NCI-H146 (cell line): ENCODE data around the gene GALNT13.
A peak's percentile ranks its signal among the peaks of the same experiment; 100 is the strongest.

Source experiments
- DNase-seq: peaks from one replicate; lab custom pipeline; 2025; lab: John Stamatoyannopoulos, UW

GALNT13 gene

DNA sequence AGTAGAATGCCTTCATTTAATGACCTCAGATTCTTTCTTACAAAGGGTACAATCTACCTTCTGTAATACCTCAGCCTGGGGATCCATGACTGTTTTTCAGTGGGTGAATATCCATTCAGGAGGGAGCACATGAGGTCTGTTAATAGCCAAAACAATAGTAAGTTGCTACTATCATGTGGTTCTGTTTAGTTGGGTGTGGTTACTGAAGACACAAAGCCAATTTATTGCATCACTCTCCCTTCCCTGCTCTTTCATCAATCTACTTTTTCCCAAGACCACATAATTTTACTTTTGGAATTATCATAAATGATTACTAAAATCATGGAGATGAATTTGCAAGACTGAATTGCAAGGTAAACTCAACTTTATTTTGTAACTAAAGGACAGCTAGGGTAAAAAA is 254.2 kb downstream of the GALNT13 start:
- no peak for DNase-seq

GRCh38 chr2:154130821-154131220 is 259.1 kb downstream of the GALNT13 start:
- no peak for DNase-seq

GRCh38 chr2:154132827-154133226 is 261.1 kb downstream of the GALNT13 start:
- DNase-seq = no peak

- DNase-seq = no peak
These were observed 262.1 kb downstream of the GALNT13 start for GRCh38 chr2:154133823-154134222.

- no peak for DNase-seq
These were observed 268.7 kb downstream of the GALNT13 start for GRCh38 chr2:154140249-154141025.

GRCh38 chr2:154142480-154142879 is 270.8 kb downstream of the GALNT13 start:
- DNase-seq = no peak

GRCh38 chr2:154143105-154143504 is 271.4 kb downstream of the GALNT13 start:
- no peak for DNase-seq

DNA sequence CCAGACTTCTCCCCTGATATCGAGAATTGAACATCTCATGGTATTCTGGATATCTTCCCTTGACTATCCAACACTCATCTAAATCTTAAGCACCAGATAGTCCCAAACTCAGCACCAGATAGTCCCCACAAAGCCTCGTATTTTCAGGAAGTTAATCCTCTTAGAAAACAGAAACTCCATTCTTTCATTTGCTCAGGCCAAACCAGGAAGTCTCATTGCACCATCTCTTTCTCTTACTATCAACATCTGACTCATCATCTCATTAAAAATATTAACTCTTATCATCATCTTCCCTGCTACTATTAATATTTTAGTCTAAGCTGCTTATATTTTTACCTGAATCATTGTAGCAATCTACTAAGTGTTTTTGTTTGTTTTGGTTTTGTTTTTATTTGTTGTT is 286.4 kb downstream of the GALNT13 start:
- DNase-seq = no peak

DNA sequence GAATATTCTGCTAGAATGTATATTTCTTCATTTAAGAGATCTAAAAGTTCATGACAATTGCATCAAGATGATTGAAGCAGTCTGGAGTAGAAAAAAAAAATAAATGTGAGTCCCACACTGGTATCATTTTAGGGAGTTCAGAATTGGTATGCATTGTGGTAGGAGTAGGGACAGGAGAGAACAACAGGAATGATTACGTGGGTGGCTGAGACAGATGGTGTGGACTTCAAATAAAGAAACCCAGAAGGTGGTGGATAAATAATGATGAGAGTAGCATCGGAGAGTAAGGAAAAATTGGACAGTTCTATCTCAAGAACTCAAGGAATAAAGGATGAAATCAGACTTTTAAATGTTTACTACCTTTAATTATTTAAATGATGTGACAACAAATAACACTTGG is 289.6 kb downstream of the GALNT13 start:
- DNase-seq = no peak

DNA sequence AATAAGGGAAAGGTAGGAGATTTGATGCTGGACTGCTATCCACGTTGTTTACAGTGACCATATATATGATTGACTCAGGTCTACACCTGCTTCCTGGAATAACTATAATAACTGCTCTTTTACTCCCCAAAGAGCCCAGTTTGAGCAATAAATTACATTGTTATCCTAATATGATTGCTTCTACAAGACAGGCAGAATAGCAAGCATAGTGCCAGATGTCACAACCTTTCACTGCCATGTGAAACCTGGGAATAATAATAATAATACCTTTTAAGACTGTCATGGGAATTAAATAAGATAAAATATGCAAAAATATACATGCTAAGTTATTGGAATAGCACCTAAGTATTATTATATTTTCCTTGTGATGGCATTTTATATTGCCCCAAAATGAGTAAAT is 298.7 kb downstream of the GALNT13 start:
- DNase-seq = no peak

DNA sequence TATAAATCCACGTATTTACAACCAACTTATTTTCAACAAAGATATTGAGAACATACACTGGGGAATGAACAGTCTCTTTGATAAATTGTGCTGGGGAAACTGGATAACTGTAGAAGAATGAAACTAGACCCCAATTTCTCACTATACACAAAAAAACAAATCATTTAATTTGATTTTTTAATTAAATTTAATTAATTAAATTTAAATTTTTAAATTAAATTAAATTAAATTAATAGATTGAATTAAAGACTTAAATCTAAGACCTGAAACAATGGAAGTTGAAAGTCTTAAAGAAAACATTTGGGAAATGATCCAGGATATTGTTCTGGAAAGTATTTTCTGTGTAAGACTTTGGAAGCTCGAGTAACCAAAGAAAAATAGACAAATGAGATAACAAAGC is 301.4 kb downstream of the GALNT13 start:
- no peak for DNase-seq

- no peak for DNase-seq
These were observed 302.2 kb downstream of the GALNT13 start for GRCh38 chr2:154173919-154174318.

DNA sequence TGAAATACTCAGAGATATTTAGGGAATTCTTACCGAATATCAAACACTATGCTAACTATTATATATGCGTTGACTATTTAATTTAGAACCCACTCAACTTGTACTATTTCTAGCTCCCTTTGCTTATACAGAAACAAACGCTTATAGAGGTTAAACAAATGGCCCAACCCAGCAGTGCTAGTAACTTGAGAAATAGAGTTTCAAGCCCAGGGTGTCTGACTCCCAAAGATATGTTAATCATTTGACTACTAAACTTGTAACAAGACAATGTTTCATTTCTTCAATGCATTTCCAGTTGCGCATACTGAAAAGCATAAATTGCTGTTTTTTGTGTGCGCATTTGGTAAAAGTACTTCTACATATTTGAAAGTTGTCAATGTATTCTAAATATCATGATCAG is 310.3 kb downstream of the GALNT13 start:
- DNase-seq = no peak

- DNase-seq = no peak
These were observed 316.2 kb downstream of the GALNT13 start for GRCh38 chr2:154187948-154188347.

GRCh38 chr2:154189953-154190352 is 318.2 kb downstream of the GALNT13 start:
- DNase-seq = peak; percentile 52

DNA sequence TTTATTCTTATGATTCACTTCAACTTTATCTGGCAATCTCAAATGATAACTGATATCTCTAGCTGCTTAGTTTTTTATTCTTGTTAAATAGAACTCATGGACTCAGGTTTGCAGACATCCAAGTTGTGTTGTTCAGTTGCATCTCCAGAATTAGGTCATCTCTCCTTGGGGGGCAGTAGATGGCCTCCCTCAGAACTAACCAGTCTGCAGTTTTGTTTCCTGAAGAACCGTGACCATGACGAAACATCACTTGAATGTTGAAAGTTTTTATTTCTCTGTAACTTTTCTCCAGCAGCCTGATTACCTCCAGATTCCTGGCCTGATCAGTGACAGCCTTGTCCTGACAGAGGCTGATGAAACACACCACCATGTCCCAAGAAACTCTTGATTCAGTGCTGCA is 321.5 kb downstream of the GALNT13 start:
- DNase-seq = no peak

GRCh38 chr2:154194909-154195643 is 323.4 kb downstream of the GALNT13 start:
- no peak for DNase-seq

- DNase-seq = peak; percentile 79
These were observed 324.0 kb downstream of the GALNT13 start for GRCh38 chr2:154195644-154196195.

DNA sequence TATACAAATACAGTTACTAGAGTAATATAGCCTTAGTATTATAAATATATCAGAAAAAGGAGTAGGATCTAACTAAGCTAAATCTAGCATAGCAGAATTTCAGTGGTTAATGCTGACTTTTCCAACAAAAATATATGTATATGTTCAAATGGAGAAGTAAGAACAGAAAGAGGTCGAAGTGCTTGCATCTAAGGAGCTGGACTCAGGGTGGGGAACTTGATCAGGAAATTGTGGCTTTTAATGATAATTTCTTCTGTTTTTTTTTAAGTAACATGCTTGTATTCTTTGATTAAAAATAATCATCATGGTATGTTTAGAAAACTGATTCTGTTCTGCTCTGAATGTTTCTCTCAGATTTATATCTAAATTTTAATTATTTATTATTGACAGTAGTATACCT is 327.1 kb downstream of the GALNT13 start:
- no peak for DNase-seq

- no peak for DNase-seq
These were observed 331.5 kb downstream of the GALNT13 start for GRCh38 chr2:154203206-154203605.

GRCh38 chr2:154203902-154204301 is 332.2 kb downstream of the GALNT13 start:
- no peak for DNase-seq

- DNase-seq = peak; percentile 57
These were observed 335.7 kb downstream of the GALNT13 start for GRCh38 chr2:154207288-154208047.
